ENCODE data around the gene APOA5.
"Not testable (repeated sequence)": the region's sequence is repeated elsewhere in the genome, so short reads cannot be mapped to it uniquely, and the experiment has no call there.

Gene APOA5

GRCh38 chr11:116827461-116827860 lies 35.8 kb upstream of the APOA5 start:
- DNase-seq (ENCODE audit: low read depth in 2 of 2): no peak

- DNase-seq (ENCODE audit: low read depth in 2 of 2): no peak
Observed at GRCh38 chr11:116826751-116827431, 35.2 kb upstream of the APOA5 start.

- DNase-seq (ENCODE audit: low read depth in 2 of 2): no peak
Observed at GRCh38 chr11:116825854-116826750, 34.4 kb upstream of the APOA5 start.

- DNase-seq (ENCODE audit: low read depth in 2 of 2): no peak
Observed at GRCh38 chr11:116825434-116825833, 33.8 kb upstream of the APOA5 start.

GRCh38 chr11:116823031-116823843 lies 31.6 kb upstream of the APOA5 start, which contains the start of gene APOA4:
APOA4 (minus strand) TSS chr11:116823304; CDS start chr11:116823191, 113 bp downstream.
- no peak for DNase-seq (ENCODE audit: low read depth in 2 of 2)

- DNase-seq (ENCODE audit: low read depth in 2 of 2): no peak
Observed at GRCh38 chr11:116822575-116822974, 30.9 kb upstream of the APOA5 start.

GRCh38 chr11:116821050-116821918 lies 29.6 kb upstream of the APOA5 start:
- DNase-seq (ENCODE audit: low read depth in 2 of 2): no peak

- DNase-seq (ENCODE audit: low read depth in 2 of 2): no peak
Observed at GRCh38 chr11:116819049-116819448, 27.4 kb upstream of the APOA5 start.

GRCh38 chr11:116814502-116814901 lies 22.8 kb upstream of the APOA5 start:
- no peak for DNase-seq (ENCODE audit: low read depth in 2 of 2)

- no peak for DNase-seq (ENCODE audit: low read depth in 2 of 2)
Observed at GRCh38 chr11:116813781-116814471, 22.2 kb upstream of the APOA5 start.

GRCh38 chr11:116813170-116813569 lies 21.5 kb upstream of the APOA5 start:
- no peak for DNase-seq (ENCODE audit: low read depth in 2 of 2)

- DNase-seq (ENCODE audit: low read depth in 2 of 2): no peak
Observed at GRCh38 chr11:116812109-116812508, 20.4 kb upstream of the APOA5 start.

- DNase-seq (ENCODE audit: low read depth in 2 of 2): no peak
Observed at GRCh38 chr11:116811194-116811593, 19.5 kb upstream of the APOA5 start.

- DNase-seq (ENCODE audit: low read depth in 2 of 2): no peak
Observed at GRCh38 chr11:116808262-116809175, 16.8 kb upstream of the APOA5 start.

GRCh38 chr11:116807601-116808261 lies 16.1 kb upstream of the APOA5 start:
- no peak for DNase-seq (ENCODE audit: low read depth in 2 of 2)

GRCh38 chr11:116804001-116804400 lies 12.3 kb upstream of the APOA5 start:
- no peak for DNase-seq (ENCODE audit: low read depth in 2 of 2)

GRCh38 chr11:116801662-116802061 lies 10.0 kb upstream of the APOA5 start:
- DNase-seq (ENCODE audit: low read depth in 2 of 2): not testable (repeated sequence)

- no peak for DNase-seq (ENCODE audit: low read depth in 2 of 2)
Observed at GRCh38 chr11:116800610-116801009, 8.9 kb upstream of the APOA5 start.

GRCh38 chr11:116798368-116798767 lies 6.7 kb upstream of the APOA5 start:
- DNase-seq (ENCODE audit: low read depth in 2 of 2): no peak
